Stimulated activated CD4-positive, alpha-beta T cell treated with anti-CD3 and anti-CD28 coated beads, Interleukin-1b, Interleukin-23, amount 100 ng/mL, for 4 hours (primary cell): ENCODE data around the gene DCLK2.

Experiments
- DNase-seq, 2 donors: peaks; one replicate each; pipeline ENCODE4 v3.0.0-alpha.2; 2020; ENCODE audit warnings: low read depth in 2 of 2

Gene DCLK2

DNA sequence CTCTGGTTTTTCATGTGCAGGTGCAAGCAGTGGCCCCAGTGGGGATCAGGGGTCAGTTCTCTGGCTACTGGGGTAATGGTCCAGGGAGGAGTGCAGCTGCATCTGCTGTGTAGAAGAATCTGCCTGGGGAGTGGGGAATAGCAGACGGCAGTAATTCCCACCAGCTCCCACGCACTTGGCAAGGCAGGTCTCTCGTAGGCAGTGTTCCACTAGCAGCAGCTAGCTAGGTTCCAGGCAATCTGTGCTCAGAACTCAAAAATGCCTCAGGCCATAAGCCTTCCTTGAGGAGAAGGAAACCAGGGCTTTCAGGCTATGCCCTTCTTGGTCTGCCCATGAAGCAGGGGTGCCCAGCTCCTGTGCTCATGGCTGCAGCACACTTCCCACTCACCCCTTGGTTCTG is 38.8 kb downstream of the DCLK2 start:
- DNase-seq, result no peak

DNA sequence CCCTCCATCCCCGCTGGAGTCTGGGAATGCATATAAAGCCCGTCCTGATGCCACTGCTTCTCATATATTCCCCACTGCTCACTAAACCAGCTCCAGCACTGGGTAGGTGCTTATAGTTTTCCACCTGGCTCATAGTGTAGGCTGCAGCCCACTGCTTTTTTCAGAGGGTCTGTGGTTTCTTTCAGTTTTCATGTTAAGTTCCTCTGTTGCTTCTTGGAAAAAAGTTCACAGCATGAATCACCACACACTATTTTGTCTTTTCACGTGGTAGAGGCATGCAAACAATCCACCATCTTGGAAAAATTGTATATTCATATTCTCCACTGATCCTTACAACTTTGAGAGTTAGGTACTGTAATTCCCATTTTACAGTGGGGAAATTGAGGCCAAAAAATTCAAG is 39.4 kb downstream of the DCLK2 start:
- DNase-seq, result no peak

DNA sequence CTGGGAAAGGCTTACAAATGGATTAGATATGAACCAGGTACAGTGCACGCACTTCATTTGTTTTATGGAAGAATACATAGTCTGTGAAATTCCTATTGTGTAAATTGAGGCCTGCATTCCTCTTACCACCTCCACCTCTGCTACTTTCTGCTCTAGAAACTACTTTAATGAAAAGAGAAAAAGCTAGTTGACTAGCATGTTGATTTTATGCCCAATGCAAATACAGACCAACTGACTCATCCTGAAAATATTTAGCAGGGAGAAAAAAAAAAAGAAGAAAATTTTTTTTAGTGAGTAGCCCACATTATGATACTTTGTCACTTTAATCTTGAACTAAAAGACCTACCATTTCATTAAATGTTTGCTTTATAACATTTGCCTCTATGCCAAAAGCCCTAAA is 41.2 kb downstream of the DCLK2 start:
- DNase-seq, result no peak

DNA sequence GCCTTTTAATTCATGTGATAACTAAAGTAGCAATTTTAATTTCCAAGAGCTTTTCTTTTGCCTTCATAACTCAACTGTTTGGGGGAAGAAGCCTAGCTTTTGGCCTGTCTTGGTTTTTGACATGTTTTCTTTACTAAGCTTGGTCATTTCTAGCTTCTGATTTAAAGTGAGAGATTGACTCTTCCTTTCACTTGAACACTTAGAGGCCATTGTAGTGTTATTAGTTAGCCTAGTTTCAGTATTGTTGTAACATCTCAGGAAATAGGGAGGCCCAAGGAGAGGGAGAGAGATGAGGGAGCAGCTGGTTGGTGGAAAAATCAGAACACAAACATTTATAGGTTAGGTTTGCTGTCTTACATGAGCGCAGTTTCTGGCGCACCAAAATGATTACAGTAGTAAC is 44.8 kb downstream of the DCLK2 start:
- no peak for DNase-seq

DNA sequence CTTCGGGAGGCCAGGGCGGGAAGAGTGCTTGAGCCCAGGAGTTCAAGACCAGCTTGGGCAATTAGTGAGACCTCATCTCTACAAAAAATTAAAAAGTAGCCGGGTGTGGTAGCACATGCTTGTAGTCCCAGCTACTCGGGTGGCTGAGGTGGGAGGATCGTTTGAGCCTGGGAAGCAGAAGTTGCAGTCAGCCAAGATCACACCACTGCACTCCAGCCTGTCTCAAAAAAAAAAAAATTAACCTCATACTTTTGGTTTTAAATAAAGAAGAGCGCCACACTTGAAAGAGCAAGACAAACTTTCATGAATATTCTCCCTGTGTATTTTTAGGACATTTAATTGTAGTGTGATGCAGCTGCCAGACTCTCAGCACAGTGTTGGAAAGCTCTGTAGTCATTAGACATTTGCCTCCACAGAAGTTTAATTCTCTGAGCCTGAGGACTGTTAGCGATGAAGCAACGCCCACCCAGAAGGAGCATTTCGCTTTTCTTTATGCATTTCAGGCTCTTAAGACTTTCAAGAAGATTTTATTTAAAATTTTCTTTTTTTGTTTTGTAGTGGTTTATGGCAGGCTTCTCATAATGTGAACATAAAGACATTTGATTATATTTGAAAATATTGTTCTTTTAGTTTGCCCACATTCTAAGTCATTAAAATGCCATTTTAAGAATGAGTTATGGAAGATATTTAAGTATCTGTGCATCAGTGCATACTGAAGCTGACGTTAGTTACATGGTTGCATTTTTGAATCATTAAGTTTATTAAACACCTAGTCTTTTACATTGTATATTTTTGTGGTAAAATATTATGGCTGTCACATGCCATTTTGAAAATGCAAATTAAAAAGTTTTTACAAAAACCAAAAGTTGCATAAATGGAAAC is 45.8 kb downstream of the DCLK2 start:
- DNase-seq, result no peak

DNA sequence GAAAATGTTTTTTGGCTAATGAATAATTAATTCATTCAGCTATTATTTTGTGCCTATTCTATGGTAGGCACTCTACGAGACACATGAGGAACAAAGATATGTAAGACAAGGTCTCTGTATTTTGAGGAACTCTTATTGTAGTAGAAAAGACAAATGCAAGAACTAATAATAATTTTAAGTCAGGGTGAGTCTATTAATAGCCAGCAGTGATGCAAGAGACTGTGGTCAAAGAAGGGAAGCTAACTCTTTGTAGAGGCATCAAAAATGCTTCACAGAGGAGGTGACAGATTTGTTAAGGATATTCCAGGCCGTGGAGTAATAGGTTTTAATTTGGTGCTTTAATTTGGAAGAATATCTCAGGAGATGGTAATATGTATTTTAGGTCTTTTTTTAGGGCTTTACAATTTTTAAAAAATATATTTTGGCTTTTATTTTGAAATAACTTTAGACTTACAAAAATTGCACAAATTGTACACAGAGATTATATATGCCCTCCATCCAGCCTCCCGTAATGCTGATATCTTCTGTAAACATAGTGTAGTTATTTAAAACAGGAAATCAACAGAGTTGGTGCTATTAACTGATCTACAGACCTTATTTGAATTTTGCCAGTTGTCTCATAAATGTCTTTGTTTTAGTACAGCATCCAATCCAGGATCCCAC is 48.1 kb downstream of the DCLK2 start:
- DNase-seq, result no peak

DNA sequence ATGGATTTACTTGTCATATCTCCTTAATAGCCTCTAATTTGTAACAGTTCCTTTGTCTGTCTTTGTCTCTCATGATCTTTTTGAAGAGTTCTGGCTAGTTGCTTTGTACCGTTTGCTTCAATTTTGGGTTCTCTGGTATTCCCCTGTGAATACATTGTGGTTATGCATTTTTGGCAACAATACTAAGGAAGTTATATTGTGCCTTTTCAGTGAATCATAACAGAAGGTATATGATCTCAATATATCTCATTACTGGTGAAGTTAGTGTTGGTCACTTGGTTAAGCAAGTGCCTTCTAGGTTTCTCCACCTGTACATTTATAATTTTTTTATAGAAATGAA is 48.6 kb downstream of the DCLK2 start:
- DNase-seq, result no peak

DNA sequence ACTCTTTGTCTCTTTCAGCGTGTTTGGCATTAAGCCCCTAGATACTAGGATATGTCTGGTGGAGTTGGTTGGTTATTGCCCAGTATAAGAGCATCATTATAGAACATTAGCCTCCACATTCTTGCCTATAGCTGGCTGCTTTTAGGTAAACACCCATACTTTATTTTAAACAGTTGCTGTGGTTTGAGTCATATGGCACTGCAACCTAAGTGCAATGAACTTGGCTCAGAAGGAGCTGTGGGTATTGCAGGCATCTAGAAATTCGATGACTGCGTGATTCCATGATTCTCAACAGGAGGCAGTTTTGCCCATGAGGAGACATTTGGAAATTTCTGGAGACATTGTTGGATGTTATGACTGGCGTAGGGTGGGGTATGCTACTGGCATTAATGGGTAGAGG is 49.5 kb downstream of the DCLK2 start:
- no peak for DNase-seq

DNA sequence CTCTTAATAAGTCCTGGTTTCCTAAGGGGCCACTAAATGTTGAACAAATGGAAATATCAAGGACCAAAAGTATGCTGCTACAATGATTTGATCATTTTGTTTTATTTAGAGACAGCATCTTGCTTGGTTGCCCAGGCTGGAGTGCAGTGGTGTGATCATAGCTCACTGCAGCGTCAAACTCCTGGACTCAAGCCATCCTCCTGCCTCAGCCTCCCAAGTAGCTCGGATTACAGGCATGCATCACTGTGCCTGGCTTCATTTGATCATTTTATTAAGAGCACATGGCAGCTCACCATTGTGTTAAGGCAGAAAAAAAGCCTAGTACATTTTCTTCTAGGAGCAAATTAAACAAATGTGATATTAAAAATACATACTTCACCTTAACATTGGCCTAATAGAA is 52.7 kb downstream of the DCLK2 start:
- DNase-seq, result no peak

DNA sequence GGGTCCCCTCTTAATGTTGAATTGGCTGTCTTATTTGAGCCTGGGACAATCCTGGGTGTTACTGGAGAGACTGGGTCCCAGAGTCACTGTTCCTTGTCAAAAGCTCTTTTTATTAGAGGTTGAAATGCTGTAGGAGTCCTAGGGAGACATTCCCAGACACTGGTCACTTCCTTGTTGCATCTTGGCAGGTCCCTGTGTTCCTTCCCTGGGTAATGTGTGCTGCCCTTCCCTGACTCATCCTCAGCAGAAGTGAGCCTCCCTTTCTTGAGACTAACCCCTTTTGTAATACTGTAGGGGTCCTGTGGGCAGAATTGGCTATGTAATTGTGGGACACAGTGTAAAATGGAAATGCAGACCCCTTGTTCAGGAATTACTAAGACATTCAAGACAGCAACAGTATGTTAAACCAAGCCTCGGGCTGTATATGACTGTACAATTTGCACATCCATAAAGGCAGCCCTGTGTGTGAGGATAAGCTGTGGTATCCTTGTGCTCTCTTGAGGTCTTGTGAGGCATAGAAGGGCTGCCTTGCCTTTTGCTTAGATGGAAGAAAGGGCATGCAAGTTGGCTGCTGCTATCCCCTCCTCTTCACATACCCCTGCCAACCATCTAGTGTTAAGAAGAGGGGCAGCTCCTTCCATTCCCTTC is 53.5 kb downstream of the DCLK2 start:
- DNase-seq, result no peak

DNA sequence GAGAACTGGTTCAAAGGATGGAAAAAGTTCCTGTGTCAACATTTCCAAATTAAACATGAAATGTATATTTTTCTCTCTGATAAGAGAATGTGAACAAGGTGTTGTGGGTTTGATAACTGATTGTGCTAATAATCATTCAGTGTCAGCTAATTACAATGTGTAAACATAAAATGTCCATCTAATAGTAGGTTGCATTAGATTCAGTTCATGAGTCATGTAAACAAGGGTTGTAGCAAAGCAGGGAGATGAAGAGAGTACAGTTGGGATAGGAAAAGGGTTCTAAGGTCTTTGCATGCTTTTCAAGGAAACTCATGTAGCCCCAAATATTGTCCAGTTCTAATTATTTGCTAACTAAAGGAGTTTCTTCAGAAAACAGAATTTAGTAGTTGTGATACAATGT is 55.4 kb downstream of the DCLK2 start:
- DNase-seq, result no peak

DNA sequence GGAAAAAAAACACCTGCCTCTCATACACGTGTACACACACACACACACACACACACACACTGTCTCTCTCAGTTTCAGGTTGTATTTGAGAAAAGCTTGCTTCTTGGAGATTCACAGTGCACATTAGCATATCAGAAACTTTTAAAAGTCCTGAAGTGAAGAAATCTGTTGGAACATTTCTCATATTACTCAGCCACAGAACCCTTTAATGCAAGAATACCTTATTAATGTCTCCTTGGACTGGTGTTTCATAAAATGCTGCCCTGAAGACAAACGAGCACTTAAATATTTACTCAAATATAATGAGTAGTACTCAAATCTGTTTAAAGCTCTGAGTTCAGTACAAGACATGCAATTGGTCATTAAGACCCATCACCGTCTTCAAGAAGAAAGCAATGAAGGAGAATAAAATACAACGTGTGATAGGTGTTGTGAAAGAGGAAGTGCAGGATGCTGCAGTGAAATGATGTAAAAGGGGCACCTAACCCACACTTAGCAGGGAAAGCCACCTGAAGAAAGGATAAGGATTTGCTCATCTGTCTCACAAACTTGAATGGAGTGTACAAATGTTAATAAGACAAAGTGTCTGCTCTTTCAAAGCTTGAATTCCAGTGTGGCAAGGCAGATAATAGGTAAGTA is 57.0 kb downstream of the DCLK2 start:
- no peak for DNase-seq

DNA sequence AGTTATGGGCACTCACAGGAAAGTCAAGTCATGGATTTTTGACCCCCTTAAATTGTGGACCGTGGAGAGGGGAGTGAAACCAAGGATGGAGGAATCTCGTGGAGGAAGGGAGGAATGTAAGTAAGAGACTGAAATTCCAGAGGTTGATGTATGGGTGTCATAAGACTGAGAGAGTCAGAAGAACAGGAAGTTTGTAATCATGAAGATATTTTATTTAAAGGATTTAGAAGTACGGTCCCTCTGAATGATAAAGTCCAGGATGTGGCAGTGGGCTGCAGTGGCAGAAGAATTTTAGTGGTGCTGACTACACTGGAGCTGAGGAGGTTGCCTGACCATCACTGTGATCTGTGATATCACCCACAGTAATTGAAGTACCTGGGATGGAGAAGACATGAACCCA is 57.8 kb downstream of the DCLK2 start:
- DNase-seq, result no peak

DNA sequence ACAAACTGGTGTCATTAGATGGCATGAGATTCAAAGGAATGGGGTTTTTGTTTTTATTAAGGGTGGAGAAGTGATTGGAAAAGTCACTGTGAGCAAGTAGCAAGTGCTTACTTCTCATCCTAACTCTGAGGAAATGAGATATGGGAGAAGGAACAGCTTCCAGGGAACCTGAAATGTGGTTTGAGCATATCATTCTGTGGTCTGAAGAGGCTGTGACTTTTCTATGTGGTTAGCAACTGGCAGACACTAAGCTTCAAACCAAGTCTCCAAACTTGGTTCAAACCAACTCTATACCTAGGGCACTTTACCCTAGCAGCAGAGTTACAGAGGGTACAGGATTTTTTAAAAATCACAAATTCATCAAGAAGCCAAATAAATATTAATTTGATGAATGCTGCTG is 58.2 kb downstream of the DCLK2 start:
- no peak for DNase-seq

DNA sequence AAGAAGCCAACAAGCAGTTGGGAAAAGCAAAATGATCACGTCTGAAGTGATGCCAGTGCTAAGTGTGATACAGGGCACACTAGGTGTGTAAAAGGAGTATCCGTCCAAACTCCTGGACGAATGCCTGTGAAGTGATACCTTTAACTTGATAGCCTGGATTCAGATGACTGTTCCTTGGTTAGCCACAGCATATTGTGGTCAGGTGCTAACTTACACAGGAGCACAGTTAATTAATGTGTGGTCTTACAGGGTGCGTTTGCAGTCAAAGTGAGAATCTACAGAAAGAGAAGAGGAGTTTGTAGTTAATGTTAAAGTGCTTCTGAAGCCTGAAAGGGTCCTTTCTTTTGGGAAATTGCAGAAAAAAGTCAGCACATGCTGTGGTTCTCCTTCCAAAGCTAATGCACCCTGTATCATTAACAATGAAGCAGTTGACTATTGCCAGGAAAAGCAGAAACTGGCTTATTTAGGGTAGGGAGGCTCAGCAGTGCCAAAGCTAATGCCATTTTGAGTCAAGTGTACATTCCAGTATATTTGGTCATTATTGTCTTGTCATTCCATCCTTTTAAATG is 61.1 kb downstream of the DCLK2 start:
- no peak for DNase-seq

DNA sequence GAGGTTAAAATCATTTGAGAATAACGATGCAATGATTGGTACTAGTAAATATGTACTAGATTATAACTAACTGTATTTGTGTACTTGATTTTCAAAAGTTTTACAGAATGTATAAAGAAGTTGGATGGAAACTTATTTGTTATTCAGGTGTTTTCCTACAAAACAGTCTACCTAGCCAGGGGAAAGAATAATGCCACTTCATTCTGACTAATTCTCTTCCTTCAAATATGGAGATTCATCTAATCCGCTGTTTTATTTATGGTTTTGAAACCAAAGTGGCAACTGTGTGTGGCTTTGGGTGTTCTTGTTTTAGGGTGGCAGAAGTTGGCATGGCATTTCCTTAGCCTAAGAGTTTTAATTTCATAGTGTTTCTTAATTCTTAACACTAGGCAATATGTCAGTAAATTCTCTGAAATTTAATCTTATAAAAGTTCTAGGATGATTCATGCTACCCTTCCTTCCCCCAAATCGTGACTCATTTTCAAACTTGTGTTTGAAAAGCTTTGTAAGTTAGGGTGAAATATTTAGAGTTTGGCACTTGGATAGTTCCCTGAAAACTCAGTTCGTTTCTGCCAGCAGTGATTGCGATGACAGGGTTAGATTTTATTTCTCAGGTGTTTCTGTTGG is 62.6 kb downstream of the DCLK2 start:
- DNase-seq, result no peak

DNA sequence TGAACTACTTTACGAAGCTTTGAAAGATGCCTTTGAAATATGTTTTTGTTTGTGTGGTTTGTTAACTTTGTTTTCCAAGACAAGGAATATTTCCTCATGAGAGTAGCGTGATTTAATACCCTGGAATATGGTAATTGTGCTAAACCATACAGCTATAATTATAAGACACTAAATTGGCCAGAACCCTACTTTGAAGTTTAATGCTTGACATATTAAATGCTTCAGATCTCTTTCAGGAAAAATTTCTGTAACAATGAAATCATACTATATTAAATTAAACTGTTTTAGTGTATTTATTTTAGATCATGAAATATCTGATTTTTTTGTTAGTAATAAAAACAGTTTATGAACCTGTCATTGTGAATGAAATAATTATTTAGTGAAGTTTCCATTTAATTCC is 63.5 kb downstream of the DCLK2 start:
- DNase-seq, result no peak

DNA sequence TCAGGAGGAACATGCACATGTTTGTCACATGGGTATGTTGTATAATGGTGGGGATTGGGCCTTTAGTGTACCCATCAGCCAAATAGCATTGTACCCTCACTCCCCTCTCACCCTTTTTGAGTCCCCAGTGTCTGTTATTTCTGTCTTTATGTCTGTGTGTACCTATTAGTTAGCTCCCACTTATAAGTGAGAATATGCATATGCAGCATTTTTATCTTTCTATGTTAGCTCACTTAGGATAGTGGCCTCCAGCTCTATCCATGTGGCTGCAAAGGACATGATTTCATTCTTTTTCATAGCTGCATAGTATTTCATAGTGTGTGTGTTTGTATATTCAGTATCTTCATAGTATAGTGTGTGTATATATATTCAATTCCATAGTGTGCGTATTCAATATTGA is 64.6 kb downstream of the DCLK2 start:
- no peak for DNase-seq

DNA sequence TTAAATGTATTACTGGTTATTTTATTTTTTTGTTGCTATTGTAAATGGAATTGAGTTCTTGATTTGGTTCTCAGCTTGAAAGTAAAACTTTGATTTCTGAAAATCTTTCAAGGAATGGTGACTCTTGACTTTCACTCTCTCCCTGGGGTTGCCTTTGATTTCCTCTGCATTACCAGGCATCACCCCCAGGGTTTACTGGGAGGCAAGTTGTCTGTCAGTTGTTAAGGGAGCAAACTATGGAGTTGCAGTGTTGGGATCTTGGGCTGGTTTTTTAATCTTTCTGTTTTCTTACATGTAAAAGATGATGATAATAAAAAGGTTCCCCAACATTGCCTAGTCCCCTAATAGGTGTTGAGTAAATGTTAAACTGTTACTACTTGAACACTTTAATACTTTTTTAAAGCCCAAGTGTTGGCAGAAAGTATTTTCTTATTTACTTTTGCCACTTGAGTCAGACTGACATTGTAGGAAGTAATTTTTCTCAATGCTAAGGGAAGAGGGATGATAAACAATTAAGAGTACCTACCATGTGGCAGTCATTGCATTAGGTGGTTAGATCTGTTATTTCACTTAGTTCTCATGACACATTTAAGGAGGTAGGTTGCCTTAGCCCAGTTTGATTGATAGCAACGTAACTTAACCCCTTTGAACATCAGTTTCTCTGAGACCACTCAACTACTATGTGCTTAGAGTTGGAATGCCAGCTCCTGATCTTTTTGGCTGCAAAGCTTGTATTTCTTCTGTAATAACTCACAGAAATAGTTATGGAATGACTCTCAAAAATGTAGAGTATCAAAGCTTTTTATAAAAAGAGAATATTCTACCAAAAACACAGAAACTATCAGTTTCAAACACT is 67.1 kb downstream of the DCLK2 start:
- DNase-seq, result no peak

DNA sequence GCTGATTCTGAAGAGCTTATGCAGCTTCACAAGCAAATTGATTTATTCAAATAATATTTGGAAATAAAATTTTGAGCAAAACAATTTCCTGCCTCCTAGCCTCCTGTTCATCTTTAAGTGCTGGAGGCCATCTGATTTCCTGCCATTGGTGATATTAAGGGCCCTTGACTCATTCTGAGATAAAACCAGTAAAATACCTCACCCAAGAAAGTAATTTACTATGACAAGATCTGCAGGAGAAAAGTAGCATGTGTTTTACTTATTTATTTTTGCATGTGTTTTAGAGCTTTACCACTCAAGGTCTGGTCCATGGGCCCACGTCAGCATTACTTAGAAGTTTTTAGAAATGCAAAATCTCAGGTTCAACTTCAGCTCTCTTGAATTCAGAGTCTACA is 67.7 kb downstream of the DCLK2 start:
- no peak for DNase-seq

DNA sequence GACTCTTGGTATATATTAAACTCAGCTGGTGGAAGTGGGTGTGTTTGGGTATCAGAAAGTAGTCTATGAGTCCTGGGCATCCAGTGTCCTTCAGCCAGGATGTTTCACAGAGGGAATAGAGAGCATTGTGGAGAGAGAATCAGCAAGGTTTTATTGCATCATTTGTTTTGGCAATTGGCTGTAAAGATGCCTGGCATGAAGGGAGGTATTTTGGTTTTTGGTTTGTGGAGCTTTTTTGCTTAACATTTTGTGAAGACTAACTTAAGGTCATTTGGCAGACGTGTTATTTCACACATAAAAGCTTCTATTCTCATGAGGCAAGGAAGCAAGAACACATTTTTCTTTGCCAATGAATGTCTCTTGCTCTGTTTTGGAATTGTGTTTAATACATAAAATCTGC is 71.1 kb downstream of the DCLK2 start:
- DNase-seq, result no peak
